Dedifferentiated amniotic fluid mesenchymal stem cell (primary cell): Measurements from ENCODE around the gene PCP4.
"Not testable (repeated sequence)": the region's sequence is repeated elsewhere in the genome, so short reads cannot be mapped to it uniquely, and the experiment has no call there.

ENCODE experiments used
- DNase-seq: peaks from one replicate; pipeline ENCODE4 v3.0.0-alpha.2; 2016; ENCODE audit errors: extremely low spot score

PCP4 gene

GRCh38 chr21:39863111-39863510 is 4.1 kb upstream of the PCP4 start:
- DNase-seq: no peak

DNA sequence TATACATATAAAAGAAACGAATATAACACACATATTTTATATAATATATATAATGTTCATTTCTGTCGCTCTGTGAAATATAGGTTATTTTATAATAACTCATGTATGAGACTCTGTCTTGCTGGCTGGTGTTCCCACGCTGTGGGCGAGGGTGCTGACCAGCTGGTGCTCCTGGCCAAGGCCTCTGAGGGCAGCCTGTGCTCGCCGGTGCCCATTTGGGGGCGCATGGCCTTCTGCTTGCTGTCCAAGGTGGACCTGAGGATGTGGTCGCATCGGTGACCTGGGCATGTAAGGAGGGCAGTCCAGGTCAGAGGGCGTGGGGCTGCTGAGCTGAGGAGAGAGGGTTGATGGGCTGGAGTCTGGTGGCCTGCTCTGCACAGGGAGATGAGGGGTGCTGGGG is 1.1 kb upstream of the PCP4 start:
- no peak for DNase-seq

DNA sequence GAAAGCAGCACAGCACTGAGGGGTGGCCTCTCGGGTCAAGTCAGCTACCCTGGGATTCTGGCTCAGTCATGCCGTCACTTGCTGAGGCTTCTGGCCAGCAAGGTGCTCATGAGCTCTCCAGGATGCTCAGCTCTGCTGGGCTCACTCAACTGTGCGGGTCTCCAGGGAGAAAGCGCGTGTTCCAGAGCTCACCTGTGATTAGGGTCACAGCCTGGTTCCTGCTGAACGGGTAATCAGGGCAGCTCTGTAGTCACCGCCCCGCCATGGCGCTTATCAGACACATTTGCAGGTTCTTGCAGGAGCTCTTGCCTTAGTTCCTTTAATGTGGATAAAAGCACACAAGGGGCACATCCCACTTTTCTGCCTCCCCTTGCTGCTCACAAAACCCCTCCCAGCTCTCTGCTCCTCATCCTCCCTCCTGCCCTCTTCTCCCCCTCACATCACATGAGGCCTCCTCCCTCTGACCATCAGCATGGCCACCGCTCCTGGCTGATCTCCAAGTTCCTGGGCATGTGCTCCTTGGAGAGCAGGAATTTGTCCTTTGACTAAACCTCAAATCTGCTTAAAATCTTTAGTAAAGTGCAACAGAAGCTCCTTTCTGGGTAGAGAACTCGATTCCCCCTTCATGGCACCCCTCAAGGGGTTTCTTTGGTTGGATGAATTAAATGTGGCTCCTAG is 2.0 kb downstream of the PCP4 start:
- DNase-seq: no peak

DNA sequence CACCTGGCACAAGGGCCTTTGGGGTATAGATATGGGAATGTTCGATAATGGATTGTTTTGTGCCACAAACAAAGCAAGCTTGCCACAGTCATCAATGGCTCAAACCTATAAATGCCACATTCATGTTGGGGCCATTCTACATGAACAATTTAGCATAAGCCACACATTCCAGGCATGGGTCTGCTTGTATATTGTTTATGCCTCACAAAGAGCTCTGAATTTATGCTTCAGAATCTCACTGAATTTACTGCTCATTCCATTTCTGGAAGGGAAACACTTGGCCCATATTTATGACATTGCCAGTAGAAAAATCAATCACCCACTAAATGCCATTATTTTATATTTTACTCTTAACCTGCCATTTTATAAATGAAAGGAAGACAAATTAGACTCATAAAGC is 6.4 kb downstream of the PCP4 start:
- no peak for DNase-seq

DNA sequence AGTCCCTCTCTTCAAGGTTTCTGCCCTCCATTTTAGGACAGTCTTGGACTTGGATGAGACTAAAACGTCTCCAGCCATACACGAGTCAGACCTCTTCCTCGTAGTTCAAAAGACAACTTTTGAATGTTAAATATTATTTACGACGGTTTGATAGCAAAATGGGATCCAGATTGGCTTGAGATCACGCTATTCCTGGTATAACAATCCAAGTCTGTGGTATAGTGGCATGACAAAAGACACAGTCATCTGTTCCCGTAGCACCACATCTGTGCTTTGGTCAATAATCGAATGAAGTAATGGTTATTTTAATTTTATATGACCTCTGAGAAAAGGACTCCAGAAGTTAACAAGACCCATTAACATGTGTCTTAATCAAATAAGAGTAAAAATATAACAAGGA is 7.0 kb downstream of the PCP4 start:
- DNase-seq: no peak

GRCh38 chr21:39874759-39875158 is 7.5 kb downstream of the PCP4 start:
- no peak for DNase-seq

GRCh38 chr21:39881661-39882060 is 14.4 kb downstream of the PCP4 start:
- DNase-seq: no peak

- no peak for DNase-seq
Measured at GRCh38 chr21:39882151-39882838, 15.1 kb downstream of the PCP4 start.

- DNase-seq: no peak
Measured at GRCh38 chr21:39882839-39883195, 15.6 kb downstream of the PCP4 start.

DNA sequence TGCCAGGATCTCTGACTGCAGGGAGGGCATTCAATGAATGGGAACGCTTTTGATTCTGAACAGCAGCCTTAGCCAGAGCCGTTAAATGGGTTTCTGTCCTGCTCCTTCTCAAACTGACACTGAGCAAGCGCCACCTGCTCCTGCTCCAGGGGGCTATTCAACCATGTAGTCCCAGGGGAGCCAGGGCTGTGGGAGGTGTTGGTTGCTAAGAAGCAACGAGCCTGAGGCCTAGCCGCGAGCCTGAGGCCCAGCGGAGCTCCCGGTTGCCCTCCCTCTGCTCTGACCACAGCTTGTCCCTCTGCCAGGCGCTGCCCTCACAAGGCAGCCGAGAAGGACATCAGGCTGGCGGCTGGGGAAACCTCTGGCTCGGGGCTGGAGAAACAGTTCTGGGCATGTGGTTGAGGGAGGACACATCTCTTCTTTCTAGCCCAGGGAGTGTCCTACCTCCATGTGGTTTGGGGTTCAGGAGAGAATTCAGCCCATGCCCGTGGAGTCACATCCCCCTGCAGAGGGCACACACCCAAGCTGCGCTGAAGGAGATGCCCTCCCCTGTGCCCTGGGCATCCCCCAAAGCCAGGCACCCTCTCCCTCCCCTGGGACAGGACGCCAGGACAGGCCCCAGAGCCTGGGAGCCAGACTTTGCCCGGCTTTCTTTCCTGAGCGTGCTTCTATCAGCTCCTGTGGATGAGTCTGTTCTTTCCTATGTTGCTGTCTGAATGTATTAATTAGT is 18.0 kb downstream of the PCP4 start:
- DNase-seq: no peak

DNA sequence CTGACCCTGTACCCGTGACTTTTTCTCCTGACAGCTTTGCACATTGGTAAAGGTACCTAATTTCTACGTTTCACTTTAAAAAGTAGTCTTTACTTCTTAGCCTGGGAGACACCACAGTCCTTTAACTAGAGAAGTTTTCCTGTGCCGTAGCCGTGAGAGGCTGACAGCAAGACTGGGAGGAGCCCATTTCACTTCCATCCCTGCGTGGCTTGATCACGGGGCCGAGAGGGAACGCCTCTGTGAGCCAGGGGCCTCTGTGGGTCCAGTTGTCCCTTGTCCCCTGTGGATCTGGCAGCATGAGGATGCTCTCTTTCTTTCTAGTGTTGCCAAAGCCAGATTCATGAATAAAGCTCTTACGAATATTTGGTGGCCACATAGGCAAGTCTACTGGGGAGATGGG is 21.6 kb downstream of the PCP4 start:
- no peak for DNase-seq

GRCh38 chr21:39891111-39891510 is 23.9 kb downstream of the PCP4 start:
- no peak for DNase-seq

DNA sequence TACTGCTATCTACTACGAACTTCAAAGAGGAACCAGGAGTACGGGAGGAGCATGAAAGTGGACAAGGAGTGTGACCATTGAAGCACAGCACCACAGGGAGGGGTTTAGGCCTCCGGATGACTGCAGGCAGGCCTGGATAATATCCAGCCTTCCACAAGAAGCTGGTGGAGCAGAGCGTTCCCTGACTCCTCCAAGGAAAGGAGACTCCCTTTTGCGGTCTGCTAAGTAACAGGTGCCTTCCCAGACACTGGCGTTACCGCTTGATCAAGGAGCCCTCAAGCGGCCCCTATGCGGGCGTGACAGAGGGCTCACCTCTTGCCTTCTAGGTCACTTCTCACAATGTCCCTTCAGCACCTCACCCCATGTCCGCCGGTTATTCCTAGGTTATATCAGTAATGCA is 24.6 kb downstream of the PCP4 start:
- not testable (repeated sequence) for DNase-seq

DNA sequence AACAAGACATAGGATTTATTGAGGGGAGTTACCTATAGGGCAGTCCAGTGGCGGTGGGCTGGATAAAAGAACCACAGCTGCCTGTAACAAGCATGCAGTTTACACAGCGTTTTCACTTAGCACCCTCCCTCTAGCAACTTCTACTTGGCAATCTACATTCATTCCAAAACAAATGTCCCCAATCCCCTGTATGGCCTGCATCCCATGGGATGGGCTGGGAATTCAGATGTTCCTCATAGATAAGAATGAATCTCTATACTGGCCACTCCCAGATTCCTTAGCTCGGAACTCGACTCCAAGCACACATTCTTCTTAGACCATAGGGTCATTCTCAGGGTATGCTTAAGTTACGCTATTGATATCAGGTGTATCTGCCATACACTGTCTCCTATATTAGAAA is 33.3 kb downstream of the PCP4 start:
- no peak for DNase-seq

DNA sequence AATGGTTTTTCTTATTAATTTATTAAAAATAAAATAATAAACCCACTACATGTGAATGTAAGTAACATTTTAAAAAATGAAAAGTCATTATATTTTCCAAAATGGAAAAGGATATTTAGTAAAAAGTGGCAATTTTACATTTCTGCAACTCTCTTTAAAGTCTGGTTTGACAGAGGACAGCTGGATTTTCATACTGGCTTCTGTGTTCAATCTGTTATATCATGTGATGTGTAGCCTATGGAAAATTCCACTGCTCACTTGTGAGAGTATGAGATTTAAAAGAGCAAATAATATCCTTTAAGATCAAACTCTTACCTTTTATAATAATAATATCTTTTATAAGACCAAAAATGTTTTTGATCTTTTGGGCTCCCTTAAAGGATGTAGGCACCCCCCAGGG is 33.7 kb downstream of the PCP4 start:
- no peak for DNase-seq

GRCh38 chr21:39902986-39903385 is 35.7 kb downstream of the PCP4 start:
- DNase-seq: no peak

DNA sequence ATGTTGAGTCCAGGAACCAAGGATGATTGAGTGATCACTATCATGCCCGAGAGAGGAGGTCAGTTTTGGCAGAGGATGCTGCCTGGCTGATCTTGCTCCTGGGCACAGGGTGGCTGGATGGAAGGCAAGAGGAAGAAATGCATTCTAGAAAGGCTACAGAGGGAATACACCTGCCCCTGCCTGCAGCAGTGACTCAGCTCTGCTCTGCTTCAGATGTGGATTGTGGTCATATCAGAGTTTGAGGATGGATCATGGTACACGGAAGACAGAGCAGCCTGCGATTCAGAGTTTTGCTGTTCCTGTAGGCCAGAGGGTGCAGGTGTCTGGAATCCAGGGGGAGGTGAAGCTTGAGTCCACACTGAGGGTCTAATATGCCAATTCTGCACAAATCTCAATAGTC is 37.2 kb downstream of the PCP4 start:
- no peak for DNase-seq

- no peak for DNase-seq
Measured at GRCh38 chr21:39908265-39908923, 41.2 kb downstream of the PCP4 start.

GRCh38 chr21:39911286-39912199 is 44.3 kb downstream of the PCP4 start:
- no peak for DNase-seq

- DNase-seq: no peak
Measured at GRCh38 chr21:39913706-39914305, 46.6 kb downstream of the PCP4 start.

GRCh38 chr21:39915881-39916280 is 48.6 kb downstream of the PCP4 start:
- no peak for DNase-seq
